GM21515 (cell line): ENCODE data around the gene POLR2C.
A peak's percentile ranks its signal among the peaks of the same experiment; 100 is the strongest.

Experiments
- ATAC-seq: cut with Tn5 transposase; IDR thresholded peaks from one replicate; pipeline ENCODE4 v1.9.1; 2021; ENCODE audit not compliant: unreplicated experiment

Gene POLR2C

GRCh38 chr16:57517397-57518367, 55.2 kb downstream of the POLR2C start:
- no peak for ATAC-seq

- no peak for ATAC-seq
Observed at GRCh38 chr16:57518520-57518919, 56.0 kb downstream of the POLR2C start.

- ATAC-seq, result no peak
Observed at GRCh38 chr16:57518922-57519321, 56.4 kb downstream of the POLR2C start.

GRCh38 chr16:57519796-57520360, 57.4 kb downstream of the POLR2C start:
- ATAC-seq, result peak; percentile 59
